Measurements from ENCODE around the gene PDXK. TPM values are rescaled to one million over a fixed set of nuclear protein-coding genes. Genes with fewer than 3 reads are reported as not detected.
A peak's percentile ranks its signal among the peaks of the same experiment; 100 is the strongest.

PDXK gene
- total and polyA plus RNA-seq, 2 of the 13 experiments (the other 11 are each of a cell fraction or from before 2014, with no cell fraction given) = 114 to 184 TPM

DNA sequence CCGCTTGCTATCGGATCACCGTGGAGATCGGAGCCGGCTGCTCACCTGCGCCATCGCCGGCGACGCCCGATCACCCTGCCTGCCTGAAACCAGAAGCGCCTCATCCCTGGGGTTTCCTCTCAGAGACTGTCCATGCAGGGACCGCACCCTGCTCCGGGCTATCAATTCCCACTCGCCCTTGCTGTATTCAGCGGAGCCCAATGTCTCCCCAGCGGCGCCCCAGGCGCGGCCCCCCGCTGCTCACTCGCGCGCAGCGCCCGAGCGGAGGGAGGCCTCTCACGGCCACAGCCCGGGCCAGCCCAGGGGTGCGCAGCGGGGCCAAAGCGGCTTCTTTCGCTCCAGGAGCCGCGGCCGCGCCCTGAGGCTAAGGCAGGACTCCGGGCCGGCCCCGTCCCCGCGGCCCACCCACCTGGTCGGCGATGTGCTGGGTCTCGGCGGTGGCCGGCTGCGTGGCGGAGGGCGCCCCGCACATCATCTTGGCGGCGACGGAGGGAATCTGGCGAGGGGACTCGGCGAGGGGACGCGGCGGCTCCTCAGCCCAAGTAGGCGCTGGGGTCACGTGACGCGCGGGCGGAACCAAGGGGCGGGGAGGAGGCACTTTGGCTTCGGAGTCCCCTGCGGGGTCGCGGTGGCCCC lies 57.0 kb downstream of the PDXK start, which contains the start of gene CSTB (continued):
- TF ChIP-seq KLF16 (CRISPR knock-in tag; IDR thresholded peaks at IDR 0.05) (peak in 1 of 2 experiments; percentile 70; a peak in 2 of 4 replicates), MAFG (CRISPR knock-in tag; IDR thresholded peaks at IDR 0.05) (no peak), ZNF225 (CRISPR knock-in tag; IDR thresholded peaks at IDR 0.05) (0 out of 2 replicates have a peak, but pooled peaks have one; percentile 40), ZBTB38 (CRISPR knock-in tag; IDR thresholded peaks at IDR 0.05) (no peak), KDM5A (IDR thresholded peaks at IDR 0.05; ENCODE audit: borderline replicate concordance, low read length) (peak; percentile 42; the same call in 1 of the 2 replicates), ZNF260 (CRISPR knock-in tag; IDR thresholded peaks at IDR 0.05; ENCODE audit: borderline replicate concordance, low read depth) (no peak), ZNF34 (CRISPR knock-in tag; IDR thresholded peaks at IDR 0.05; ENCODE audit: borderline replicate concordance) (no peak), HOXA9 (CRISPR knock-in tag; IDR thresholded peaks at IDR 0.05; ENCODE audit: borderline replicate concordance) (no peak), ZNF33A (CRISPR knock-in tag; IDR thresholded peaks at IDR 0.05; ENCODE audit: borderline replicate concordance) (no peak), SMAD1 (CRISPR knock-in tag; IDR thresholded peaks at IDR 0.05; ENCODE audit: borderline replicate concordance, low read depth) (peak; percentile 69; the same call in 1 of the 2 replicates), TCF12 (IDR thresholded peaks at IDR 0.05) (no peak), TCF12 (CRISPR knock-in tag; IDR thresholded peaks at IDR 0.05) (0 out of 2 replicates have a peak, but pooled peaks have one; percentile 28), RAD51 (IDR thresholded peaks at IDR 0.05; ENCODE audit: borderline replicate concordance) (peak; percentile 89), NAIF1 (CRISPR knock-in tag; IDR thresholded peaks at IDR 0.05; ENCODE audit: borderline replicate concordance) (no peak), HNF4G (IDR thresholded peaks at IDR 0.05; ENCODE audit: borderline replicate concordance, low read depth, low read length) (no peak), HNF4G (CRISPR knock-in tag; IDR thresholded peaks at IDR 0.05; ENCODE audit: borderline replicate concordance, low read depth) (0 out of 2 replicates have a peak, but pooled peaks have one; percentile 7), REXO4 (CRISPR knock-in tag; IDR thresholded peaks at IDR 0.05; ENCODE audit: borderline replicate concordance) (peak; percentile 39; the same call in 1 of the 2 replicates), DNMT1 (CRISPR knock-in tag; IDR thresholded peaks at IDR 0.05) (0 out of 2 replicates have a peak, but pooled peaks have one; percentile 40), FOXK2 (IDR thresholded peaks at IDR 0.05) (no peak)
- TF ChIP-seq, protein P1, sequence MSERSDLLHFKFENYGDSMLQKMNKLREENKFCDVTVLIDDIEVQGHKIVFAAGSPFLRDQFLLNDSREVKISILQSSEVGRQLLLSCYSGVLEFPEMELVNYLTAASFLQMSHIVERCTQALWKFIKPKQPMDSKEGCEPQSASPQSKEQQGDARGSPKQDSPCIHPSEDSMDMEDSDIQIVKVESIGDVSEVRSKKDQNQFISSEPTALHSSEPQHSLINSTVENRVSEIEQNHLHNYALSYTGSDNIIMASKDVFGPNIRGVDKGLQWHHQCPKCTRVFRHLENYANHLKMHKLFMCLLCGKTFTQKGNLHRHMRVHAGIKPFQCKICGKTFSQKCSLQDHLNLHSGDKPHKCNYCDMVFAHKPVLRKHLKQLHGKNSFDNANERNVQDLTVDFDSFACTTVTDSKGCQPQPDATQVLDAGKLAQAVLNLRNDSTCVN (CRISPR knock-in tag; IDR thresholded peaks at IDR 0.05; ENCODE audit: borderline replicate concordance) = 0 out of 2 replicates have a peak, but pooled peaks have one; percentile 58
- TF ChIP-seq, protein P2, sequence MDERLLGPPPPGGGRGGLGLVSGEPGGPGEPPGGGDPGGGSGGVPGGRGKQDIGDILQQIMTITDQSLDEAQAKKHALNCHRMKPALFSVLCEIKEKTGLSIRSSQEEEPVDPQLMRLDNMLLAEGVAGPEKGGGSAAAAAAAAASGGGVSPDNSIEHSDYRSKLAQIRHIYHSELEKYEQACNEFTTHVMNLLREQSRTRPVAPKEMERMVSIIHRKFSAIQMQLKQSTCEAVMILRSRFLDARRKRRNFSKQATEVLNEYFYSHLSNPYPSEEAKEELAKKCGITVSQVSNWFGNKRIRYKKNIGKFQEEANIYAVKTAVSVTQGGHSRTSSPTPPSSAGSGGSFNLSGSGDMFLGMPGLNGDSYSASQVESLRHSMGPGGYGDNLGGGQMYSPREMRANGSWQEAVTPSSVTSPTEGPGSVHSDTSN (CRISPR knock-in tag; IDR thresholded peaks at IDR 0.05) = no peak
- TF ChIP-seq, protein P3, sequence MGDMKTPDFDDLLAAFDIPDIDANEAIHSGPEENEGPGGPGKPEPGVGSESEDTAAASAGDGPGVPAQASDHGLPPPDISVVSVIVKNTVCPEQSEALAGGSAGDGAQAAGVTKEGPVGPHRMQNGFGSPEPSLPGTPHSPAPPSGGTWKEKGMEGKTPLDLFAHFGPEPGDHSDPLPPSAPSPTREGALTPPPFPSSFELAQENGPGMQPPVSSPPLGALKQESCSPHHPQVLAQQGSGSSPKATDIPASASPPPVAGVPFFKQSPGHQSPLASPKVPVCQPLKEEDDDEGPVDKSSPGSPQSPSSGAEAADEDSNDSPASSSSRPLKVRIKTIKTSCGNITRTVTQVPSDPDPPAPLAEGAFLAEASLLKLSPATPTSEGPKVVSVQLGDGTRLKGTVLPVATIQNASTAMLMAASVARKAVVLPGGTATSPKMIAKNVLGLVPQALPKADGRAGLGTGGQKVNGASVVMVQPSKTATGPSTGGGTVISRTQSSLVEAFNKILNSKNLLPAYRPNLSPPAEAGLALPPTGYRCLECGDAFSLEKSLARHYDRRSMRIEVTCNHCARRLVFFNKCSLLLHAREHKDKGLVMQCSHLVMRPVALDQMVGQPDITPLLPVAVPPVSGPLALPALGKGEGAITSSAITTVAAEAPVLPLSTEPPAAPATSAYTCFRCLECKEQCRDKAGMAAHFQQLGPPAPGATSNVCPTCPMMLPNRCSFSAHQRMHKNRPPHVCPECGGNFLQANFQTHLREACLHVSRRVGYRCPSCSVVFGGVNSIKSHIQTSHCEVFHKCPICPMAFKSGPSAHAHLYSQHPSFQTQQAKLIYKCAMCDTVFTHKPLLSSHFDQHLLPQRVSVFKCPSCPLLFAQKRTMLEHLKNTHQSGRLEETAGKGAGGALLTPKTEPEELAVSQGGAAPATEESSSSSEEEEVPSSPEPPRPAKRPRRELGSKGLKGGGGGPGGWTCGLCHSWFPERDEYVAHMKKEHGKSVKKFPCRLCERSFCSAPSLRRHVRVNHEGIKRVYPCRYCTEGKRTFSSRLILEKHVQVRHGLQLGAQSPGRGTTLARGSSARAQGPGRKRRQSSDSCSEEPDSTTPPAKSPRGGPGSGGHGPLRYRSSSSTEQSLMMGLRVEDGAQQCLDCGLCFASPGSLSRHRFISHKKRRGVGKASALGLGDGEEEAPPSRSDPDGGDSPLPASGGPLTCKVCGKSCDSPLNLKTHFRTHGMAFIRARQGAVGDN (CRISPR knock-in tag; IDR thresholded peaks at IDR 0.05) = peak; percentile 90
- TF ChIP-seq, protein P4, sequence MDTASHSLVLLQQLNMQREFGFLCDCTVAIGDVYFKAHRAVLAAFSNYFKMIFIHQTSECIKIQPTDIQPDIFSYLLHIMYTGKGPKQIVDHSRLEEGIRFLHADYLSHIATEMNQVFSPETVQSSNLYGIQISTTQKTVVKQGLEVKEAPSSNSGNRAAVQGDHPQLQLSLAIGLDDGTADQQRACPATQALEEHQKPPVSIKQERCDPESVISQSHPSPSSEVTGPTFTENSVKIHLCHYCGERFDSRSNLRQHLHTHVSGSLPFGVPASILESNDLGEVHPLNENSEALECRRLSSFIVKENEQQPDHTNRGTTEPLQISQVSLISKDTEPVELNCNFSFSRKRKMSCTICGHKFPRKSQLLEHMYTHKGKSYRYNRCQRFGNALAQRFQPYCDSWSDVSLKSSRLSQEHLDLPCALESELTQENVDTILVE (CRISPR knock-in tag; IDR thresholded peaks at IDR 0.05) = no peak

All from HepG2 (cell line).